ENCODE data around the gene CDKL1.

CDKL1 gene

GRCh38 chr14:50342221-50343078 is 54.2 kb downstream of the CDKL1 start:
- Mint-ChIP-seq H3K4me3 (no peak overlapping the region), H3K9me3 (no peaks in the 10 kb centered on the region), H3K27me3 (ENCODE audit: low read depth) (peaks cover 10% of the 10 kb centered on the region), H3K27ac (no peak overlapping the region), H3K36me3 (ENCODE audit: low read depth) (peaks cover 2% of the 10 kb centered on the region), H3K4me1 (ENCODE audit: low read depth) (peaks cover 12% of the 10 kb centered on the region)
- peak; percentile 41 for DNase-seq (ENCODE audit: low spot score)

DNA sequence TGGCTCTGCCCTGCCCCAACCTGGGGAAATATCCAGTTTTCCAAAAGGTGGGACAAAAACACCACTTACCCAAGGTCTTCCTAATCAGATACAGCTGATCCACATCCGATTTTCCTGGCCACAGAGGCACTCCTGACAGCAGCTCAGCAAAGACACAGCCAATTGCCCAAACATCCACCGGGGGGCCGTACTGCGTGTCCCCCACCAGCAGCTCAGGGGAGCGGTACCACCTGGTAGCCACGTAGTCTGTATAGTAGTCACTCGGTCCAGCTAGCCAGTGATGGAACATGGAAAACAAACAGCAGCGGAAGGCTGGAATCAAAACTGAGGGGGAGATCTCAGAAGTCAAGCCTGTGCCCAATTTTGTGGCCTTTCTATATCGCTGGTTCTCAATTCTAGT is 55.7 kb downstream of the CDKL1 start:
- Mint-ChIP-seq H3K36me3 (ENCODE audit: low read depth) (peaks cover 7% of the 10 kb centered on the region), H3K4me1 (ENCODE audit: low read depth) (peaks cover 18% of the 10 kb centered on the region), H3K4me3 (no peak overlapping the region), H3K27me3 (ENCODE audit: low read depth) (peaks cover 7% of the 10 kb centered on the region), H3K9me3 (no peaks in the 10 kb centered on the region), H3K27ac (no peak overlapping the region)
- DNase-seq (ENCODE audit: low spot score): no peak

GRCh38 chr14:50340045-50340444 is 56.6 kb downstream of the CDKL1 start:
- Mint-ChIP-seq H3K27ac (no peak overlapping the region), H3K4me3 (no peak overlapping the region), H3K36me3 (ENCODE audit: low read depth) (peaks cover 9% of the 10 kb centered on the region), H3K27me3 (ENCODE audit: low read depth) (peaks cover 3% of the 10 kb centered on the region), H3K4me1 (ENCODE audit: low read depth) (peaks cover 21% of the 10 kb centered on the region), H3K9me3 (no peaks in the 10 kb centered on the region)
- no peak for DNase-seq (ENCODE audit: low spot score)

DNA sequence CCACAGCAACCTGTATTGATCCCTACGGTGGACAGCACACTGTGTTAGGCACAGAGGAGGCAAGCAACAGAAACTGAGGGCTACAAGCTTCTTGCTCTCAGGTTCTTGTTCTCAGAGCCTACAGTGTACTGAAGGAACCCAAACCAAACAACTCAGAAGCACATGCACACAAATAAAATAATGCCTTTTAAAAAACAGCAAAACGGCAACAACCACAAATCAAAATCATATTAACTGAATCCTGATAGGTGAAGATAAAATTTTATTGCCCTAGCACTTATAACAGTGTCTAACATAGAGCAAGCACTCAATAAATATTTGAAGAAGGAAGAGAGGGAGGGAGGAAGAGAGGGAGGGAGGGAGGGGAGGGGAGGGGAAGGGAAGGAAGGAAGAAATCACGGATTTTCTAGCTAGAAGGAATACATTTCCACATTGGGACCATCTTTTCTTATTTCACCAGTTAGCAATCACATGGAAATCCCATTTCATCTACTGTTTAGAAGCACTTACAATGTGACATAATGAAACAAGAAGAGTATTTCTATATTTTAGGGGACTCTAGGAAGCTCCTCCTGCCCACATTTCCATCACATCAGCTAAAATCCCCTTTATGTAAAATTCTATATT is 57.4 kb downstream of the CDKL1 start:
- Mint-ChIP-seq H3K36me3 (ENCODE audit: low read depth) (peaks cover 9% of the 10 kb centered on the region), H3K4me1 (ENCODE audit: low read depth) (peaks cover 20% of the 10 kb centered on the region), H3K9me3 (no peaks in the 10 kb centered on the region), H3K27me3 (ENCODE audit: low read depth) (no peaks in the 10 kb centered on the region), H3K27ac (no peak overlapping the region), H3K4me3 (no peak overlapping the region)
- no peak for DNase-seq (ENCODE audit: low spot score)

DNA sequence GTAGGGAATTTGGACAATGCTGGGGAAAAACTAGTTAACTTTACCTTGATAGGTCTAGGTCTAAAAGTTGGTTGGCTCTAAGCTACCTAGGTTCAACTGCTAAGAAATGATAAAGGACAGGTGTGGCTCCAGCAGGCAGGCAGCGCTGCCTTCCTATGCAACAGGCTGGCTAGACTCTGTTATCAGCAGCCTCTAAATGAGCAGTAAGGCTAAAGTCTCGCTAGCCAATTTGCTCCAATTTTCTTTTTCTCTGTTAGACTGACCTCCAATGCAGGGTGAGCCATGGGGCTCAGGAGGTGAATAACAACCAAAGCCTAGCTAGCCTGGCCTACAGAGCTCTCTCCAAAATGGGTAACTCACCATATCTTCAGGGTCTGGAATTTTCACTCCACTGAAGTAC is 58.1 kb downstream of the CDKL1 start:
- Mint-ChIP-seq H3K4me1 (ENCODE audit: low read depth) (peaks cover 15% of the 10 kb centered on the region), H3K36me3 (ENCODE audit: low read depth) (peaks cover 9% of the 10 kb centered on the region), H3K27me3 (ENCODE audit: low read depth) (no peaks in the 10 kb centered on the region), H3K9me3 (no peaks in the 10 kb centered on the region), H3K27ac (no peak overlapping the region), H3K4me3 (no peak overlapping the region)
- DNase-seq (ENCODE audit: low spot score): no peak

DNA sequence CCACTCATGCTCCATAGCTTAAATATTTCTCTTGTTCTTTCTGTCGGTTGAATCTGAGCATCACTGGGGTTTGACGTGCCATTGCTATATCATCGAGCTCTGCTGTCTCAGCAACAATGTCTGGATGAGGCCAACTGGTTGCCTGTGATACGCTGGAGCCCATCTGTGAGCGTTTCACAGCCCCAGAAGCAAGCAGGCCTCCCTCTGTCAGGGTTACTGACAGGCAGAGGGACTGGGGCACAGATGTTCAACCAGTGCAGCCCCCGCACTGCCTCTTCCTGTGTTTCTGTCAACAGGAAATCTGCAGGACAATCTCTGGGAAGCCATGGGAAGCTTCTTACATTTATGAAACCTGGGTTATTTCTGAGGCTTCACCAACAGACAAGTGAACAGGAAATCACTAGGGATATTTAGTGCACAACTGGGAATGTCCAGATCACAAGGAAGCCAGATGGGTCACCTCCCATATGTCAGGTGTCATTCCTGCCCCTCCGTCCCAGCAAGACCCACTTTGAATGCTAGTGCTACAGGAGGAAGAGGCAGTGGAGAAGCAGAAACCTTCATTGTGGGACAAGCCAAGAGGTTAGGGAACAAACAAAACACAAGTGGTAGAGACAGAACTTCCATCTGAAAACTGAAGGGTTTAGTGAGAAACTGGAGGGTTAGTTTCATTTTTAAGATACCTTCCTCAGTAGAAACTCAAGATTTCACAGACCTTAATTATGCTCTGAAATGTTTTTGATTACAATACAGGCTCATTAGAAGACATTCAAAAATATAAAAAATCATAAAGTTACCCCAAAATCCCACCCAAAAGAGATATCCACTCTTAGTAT is 60.5 kb downstream of the CDKL1 start:
- no peak for DNase-seq (ENCODE audit: low spot score)
- Mint-ChIP-seq H3K4me1 (ENCODE audit: low read depth) (peaks cover 10% of the 10 kb centered on the region), H3K4me3 (peak overlapping the region; percentile 42)

GRCh38 chr14:50335389-50335788 is 61.3 kb downstream of the CDKL1 start:
- Mint-ChIP-seq H3K4me3 (no peak overlapping the region), H3K27me3 (ENCODE audit: low read depth) (no peaks in the 10 kb centered on the region), H3K36me3 (ENCODE audit: low read depth) (peaks cover 23% of the 10 kb centered on the region), H3K9me3 (no peaks in the 10 kb centered on the region), H3K27ac (peak overlapping the region; percentile 58), H3K4me1 (ENCODE audit: low read depth) (peaks cover 10% of the 10 kb centered on the region)
- no peak for DNase-seq (ENCODE audit: low spot score)

More for the DNA sequence above, 60.5 kb downstream of the CDKL1 start:
- Mint-ChIP-seq H3K36me3 (ENCODE audit: low read depth) (peaks cover 22% of the 10 kb centered on the region), H3K27ac (no peak overlapping the region), H3K27me3 (ENCODE audit: low read depth) (no peaks in the 10 kb centered on the region), H3K9me3 (no peaks in the 10 kb centered on the region)

GRCh38 chr14:50334211-50334610 is 62.5 kb downstream of the CDKL1 start:
- H3K27ac Mint-ChIP-seq: no peak overlapping the region
- peaks cover 23% of the 10 kb centered on the region for H3K36me3 Mint-ChIP-seq (ENCODE audit: low read depth)
- peaks cover 10% of the 10 kb centered on the region for H3K4me1 Mint-ChIP-seq (ENCODE audit: low read depth)
- H3K9me3 Mint-ChIP-seq: no peaks in the 10 kb centered on the region
- no peaks in the 10 kb centered on the region for H3K27me3 Mint-ChIP-seq (ENCODE audit: low read depth)
- no peak for DNase-seq (ENCODE audit: low spot score)
- H3K4me3 Mint-ChIP-seq: no peak overlapping the region

GRCh38 chr14:50333014-50333509 is 63.6 kb downstream of the CDKL1 start:
- Mint-ChIP-seq H3K4me3 (no peak overlapping the region), H3K9me3 (no peaks in the 10 kb centered on the region), H3K27me3 (ENCODE audit: low read depth) (no peaks in the 10 kb centered on the region), H3K4me1 (ENCODE audit: low read depth) (peaks cover 10% of the 10 kb centered on the region), H3K27ac (no peak overlapping the region), H3K36me3 (ENCODE audit: low read depth) (peaks cover 26% of the 10 kb centered on the region)
- no peak for DNase-seq (ENCODE audit: low spot score)

DNA sequence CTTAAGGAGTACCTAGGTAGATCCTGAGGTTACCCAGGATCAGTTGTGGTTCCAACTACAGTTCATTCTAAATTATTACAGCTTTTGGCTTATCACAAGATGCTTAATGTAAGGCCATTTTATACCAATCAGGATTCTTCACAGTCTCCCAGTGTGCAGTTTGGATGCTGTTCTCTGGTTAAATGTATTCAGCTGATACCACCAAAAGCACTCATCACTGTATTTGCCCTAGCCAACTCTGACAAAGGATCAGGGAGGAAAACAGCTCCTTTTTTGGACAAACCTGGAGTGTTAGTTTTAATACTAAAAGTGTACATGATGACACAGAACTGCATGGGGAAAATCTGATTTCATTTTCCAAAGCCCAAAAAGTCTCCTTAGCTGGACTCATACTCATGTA is 65.1 kb downstream of the CDKL1 start:
- no peak for DNase-seq (ENCODE audit: low spot score)
- H3K4me3 Mint-ChIP-seq: no peak overlapping the region
- no peak overlapping the region for H3K27ac Mint-ChIP-seq
- H3K36me3 Mint-ChIP-seq (ENCODE audit: low read depth): peaks cover 26% of the 10 kb centered on the region
- H3K9me3 Mint-ChIP-seq: no peaks in the 10 kb centered on the region
- H3K27me3 Mint-ChIP-seq (ENCODE audit: low read depth): no peaks in the 10 kb centered on the region
- peaks cover 10% of the 10 kb centered on the region for H3K4me1 Mint-ChIP-seq (ENCODE audit: low read depth)

DNA sequence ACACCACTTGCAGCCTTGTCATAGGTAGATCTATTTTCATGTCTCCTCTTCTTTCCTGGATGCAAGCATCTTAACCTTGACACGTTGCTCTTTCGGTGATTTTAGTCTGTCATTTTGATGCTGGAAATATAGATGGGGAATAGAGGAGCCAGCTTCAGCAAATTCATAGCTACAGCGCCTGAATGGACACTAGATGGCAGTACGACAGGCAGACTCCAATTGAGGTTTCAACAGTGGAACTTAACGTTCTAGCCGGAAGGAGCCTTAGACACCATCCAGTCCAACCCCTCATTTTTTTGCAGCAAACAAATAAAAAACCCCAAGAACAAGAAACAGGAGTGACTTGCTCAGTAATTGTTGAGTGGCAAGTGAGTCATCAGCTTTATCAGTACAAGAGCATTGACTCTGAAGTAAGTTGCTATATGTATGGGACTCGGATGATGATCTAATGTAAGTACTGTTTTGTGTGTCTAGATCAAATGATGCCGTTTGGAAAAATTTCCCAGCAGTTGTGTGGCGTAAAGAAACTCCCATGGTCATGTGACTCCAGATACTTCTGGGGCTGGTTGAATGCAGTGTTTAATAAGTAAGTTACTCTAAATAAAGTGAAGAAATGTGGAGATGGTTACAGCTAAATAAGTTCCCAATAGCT is 75.5 kb downstream of the CDKL1 start:
- Mint-ChIP-seq H3K4me3 (no peak overlapping the region), H3K27ac (no peak overlapping the region), H3K9me3 (no peaks in the 10 kb centered on the region), H3K27me3 (ENCODE audit: low read depth) (no peaks in the 10 kb centered on the region), H3K4me1 (ENCODE audit: low read depth) (peaks cover 14% of the 10 kb centered on the region), H3K36me3 (ENCODE audit: low read depth) (peaks cover 22% of the 10 kb centered on the region)
- DNase-seq (ENCODE audit: low spot score): peak; percentile 79

DNA sequence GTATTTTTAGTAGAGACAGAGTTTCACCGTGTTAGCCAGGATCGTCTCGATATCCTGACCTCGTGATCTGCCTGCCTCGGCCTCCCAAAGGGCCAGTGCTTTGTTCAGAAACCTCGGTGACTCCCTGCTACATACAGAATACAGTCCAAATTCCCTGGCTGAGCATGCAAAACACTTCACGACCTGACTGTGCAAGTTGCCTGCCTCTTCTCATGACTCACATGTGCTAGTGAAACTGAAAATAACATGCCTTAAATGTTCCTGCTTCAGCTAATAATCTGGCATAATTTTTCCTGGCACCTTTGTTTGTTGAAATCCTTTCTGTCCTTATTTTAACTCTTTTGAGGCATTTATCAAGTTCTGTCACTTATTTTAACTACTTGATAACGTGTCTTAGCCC is 76.4 kb downstream of the CDKL1 start:
- Mint-ChIP-seq H3K4me3 (no peak overlapping the region), H3K36me3 (ENCODE audit: low read depth) (peaks cover 20% of the 10 kb centered on the region), H3K9me3 (no peaks in the 10 kb centered on the region), H3K4me1 (ENCODE audit: low read depth) (peaks cover 16% of the 10 kb centered on the region), H3K27me3 (ENCODE audit: low read depth) (no peaks in the 10 kb centered on the region), H3K27ac (no peak overlapping the region)
- no peak for DNase-seq (ENCODE audit: low spot score)

DNA sequence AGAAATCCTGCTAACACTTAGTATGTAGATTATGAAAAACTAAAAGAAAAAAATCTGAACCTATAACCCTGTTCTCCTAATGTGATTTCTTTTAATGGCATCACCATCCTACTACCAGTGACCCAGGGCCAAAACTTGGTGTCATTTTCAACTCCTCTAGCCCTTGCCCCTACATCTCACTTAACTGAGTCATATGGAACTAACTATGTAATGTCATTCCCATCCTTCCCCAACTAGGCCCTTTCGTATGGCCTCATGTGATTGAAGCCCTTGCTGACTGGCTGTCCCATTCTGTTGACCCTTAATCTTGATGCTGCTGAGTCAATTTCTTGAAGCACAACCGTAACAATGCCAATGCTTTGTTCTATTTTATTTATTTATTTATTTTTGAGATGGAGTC is 77.0 kb downstream of the CDKL1 start:
- H3K4me1 Mint-ChIP-seq (ENCODE audit: low read depth): peaks cover 16% of the 10 kb centered on the region
- no peaks in the 10 kb centered on the region for H3K27me3 Mint-ChIP-seq (ENCODE audit: low read depth)
- peaks cover 17% of the 10 kb centered on the region for H3K36me3 Mint-ChIP-seq (ENCODE audit: low read depth)
- H3K4me3 Mint-ChIP-seq: no peak overlapping the region
- no peaks in the 10 kb centered on the region for H3K9me3 Mint-ChIP-seq
- no peak for DNase-seq (ENCODE audit: low spot score)
- H3K27ac Mint-ChIP-seq: no peak overlapping the region

Measured in T-helper 2 cell treated with Interferon-gamma antibody and Interleukin-4, amounts not matched to agents 5 μg/mL and 100 μg/mL, for 36 hours (primary cell).